Activated CD8-positive, alpha-beta memory T cell treated with anti-CD3 and anti-CD28 coated beads for 24 hours (primary cell): ENCODE results near the gene RGS3.

Experiments
- DNase-seq: peaks from one replicate; pipeline ENCODE4 v3.0.0-alpha.2; 2020

The RGS3 gene

DNA sequence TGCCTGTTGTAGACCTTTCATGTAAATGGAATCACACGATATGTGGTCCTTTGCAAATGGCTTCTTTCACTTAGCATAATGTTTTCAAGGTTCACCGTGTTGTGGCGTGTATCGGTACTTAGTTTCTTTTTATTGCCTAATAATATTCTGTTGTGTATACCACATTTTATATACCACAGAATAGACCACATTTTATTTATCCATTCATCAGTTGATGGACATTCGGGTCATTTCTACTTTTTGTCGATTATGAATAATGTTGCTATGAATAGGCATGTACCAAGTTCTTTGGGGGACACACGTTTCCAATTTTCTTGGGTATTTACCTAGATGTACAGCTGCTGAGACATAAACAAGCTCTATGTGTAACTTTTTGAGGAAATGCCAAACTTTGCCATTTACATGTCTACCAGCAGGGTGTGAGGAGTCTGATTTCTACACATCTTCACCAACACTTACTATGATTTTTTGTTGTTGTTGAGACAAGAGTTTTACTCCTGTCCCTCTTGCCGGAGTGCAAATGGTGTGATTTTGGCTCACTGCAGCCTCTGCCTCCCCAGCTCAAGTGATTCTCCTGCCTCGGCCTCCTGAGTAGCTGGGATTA is 144.7 kb downstream of the RGS3 start:
- no peak for DNase-seq

- no peak for DNase-seq
These were observed 146.2 kb downstream of the RGS3 start for GRCh38 chr9:113609562-113610318.

- DNase-seq: no peak
These were observed 148.1 kb downstream of the RGS3 start for GRCh38 chr9:113611461-113612215.

GRCh38 chr9:113612216-113612747 is 148.8 kb downstream of the RGS3 start:
- no peak for DNase-seq

GRCh38 chr9:113612828-113613227 is 149.3 kb downstream of the RGS3 start:
- no peak for DNase-seq

DNA sequence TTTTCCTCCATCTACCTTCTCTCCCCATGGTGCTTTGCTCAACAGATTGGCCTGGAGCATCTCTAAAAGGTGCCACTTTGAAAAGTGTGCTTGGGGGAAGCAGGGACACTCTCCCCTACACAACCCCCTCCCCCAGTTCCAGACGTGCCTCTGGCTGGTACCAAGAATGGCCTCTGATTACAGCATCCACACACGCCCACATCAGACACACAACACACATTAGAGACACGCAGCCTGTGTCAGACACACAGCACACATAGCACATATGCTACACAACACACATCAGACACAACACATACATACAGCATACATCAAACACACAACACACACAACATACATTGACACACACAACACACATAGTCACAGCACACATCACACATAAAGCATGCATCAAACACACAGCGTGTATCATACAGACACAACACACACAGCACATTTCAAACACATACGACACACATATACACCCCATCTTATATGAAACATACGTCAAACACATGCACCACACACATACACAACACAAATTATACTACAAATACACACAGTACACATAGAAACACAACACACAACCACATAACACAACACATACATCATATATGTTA is 150.4 kb downstream of the RGS3 start:
- no peak for DNase-seq

DNA sequence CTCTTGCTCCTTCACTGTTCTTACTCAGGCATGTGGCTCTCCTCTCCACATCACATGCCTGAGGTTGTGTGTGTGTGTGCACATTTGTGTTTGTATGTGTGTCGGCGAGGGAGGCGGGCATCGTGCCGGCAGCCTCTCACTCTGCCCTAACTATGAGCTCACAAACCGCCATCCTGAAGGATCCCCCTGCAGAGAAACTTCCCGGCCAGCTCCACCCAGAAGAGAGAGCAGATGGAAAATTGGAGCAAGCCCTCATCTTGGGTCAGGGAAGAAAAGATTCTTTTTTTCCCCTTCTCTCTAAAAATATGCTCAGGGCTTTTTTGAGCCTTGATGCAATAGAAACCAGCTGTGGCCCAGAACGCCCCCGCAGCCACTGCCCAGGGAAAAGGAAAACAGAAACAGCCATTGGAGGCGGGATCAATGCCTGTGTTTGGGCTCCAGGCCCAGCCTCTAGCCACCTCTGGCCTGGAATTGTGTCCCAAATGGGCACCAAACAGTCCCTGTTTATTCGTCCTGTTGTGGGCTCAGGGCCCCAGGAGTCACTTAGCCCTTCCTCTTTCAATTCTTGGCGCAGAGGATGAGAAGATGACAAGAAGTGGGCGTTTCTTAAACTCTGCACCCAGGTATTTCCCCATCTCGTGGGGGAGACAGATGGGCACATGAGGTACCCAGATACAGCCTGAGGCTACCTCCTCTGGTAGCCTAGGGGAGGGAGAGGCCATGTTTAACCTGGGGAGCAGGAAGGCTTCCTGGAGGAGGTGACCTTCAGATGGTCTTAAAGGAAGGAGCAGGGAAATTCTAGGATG is 151.5 kb downstream of the RGS3 start:
- DNase-seq: no peak

DNA sequence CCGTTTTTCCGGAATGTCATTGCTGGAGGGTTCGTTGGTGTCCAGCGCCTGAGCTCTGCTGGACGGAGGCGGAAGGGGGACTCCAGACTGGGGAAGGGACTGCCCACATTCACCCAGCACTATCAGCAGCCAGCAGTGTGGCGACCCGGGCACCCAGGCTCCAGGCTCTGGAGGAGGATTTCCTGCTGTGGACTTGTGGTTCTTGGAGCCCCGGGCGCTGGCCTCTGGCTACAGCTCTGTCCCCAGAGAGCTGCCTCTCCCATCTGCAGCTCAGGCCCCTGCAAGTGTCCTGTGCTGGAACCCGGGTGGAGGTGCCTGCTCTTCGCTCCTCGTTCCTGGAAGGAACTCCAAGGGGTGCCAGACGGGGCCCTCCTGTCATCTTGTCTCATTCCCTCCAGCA is 152.6 kb downstream of the RGS3 start:
- DNase-seq: no peak

GRCh38 chr9:113616621-113617496 is 153.3 kb downstream of the RGS3 start:
- no peak for DNase-seq

GRCh38 chr9:113617550-113617949 is 154.0 kb downstream of the RGS3 start:
- no peak for DNase-seq

DNA sequence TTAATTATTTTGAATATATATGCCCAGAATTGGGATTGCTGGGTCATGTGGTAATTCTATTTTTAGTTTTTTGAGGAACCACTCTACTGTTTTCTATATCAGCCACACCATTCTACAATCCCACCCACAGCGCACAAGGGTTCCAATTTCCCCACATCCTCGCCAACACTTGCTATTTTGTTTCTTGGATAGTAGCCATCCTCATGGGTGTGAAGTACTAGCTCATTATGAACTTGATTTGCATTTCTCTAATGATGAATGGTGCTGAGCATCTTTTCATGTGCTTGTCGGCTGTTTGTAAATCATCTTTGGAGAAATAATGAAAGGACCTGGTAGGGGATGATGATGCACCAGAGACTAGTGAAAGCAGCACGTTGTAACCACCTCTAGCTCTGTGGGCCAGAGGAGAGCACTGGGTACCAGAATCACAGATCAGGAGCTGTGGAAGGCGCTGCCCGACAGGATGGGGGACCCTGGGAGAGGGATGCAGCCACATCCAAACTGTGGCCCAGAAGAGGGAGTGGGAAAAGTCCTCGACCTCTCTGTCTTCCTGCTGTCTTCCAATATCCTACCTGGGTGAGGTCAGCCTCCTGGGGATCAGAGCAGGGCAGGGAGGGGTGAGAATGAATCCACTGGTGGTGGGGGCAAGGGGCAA is 155.4 kb downstream of the RGS3 start:
- DNase-seq: peak; percentile 40

DNA sequence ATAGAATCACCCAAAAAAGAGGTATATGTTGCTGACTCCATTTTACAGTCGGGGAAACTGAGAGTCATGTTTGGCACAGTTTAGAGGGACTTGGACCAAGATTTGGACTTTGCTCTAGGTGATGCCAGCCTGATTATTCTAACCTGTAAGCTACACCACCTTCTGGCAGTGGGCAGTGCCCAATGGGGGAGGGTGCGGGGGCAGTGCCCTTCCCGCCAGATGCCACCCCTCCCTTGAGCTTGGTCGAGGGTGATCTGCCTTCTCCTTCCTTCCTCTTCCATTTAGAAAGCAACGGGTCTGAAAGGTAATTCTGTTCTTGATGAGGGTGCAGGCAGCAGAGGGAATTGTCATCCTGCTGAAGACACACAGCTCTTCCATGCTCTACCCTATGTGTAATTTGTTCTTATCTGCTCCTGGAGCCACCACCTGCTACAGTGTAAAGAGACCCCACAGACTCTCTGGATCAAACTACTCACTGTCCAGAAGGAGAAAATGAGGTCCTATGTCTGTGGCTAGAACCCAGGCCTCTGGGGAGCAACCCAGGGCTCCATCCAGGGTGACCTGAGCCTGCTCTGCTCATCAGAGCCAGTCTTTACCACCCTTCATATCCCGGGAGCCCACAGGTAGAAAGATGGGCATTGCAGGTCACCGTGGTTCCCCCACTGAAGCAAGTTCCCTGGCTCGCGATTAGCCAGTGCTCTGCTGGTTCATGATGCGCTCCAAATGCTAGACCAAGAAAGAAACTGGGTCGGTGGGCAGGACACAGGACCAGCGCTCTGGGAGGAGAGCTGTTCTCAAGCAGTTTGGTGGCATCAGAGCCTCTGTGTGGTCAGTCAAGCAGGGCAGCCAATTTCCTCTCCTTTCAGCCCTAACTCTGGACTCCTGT is 156.2 kb downstream of the RGS3 start:
- peak; percentile 30 for DNase-seq

- DNase-seq: peak; percentile 50
These were observed 157.0 kb downstream of the RGS3 start for GRCh38 chr9:113620377-113621161.

DNA sequence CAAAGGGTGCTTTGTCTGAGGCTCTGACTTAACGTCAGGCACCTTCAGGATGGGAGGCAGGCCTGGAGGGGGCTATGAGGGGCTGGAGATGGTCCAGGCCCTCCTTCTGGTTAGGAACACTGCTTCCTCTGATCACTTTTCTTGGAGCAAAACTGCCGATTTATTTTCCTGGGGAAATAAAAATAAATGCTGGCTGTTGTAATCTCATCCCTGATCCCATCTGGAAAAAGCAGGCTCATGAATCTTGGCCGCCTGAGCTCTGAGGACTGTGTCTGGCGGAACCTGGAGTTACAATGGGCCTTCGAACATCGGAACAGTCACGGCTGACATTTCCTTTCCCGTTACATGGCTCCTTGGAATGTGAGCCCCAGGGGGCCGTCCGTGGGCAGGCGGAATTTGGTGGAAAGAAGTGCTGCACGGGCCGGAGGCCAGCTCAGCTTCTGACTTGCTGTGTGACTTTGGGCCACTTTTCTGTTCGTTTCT is 157.8 kb downstream of the RGS3 start:
- DNase-seq: peak; percentile 37

GRCh38 chr9:113621980-113622379 is 158.5 kb downstream of the RGS3 start:
- no peak for DNase-seq

GRCh38 chr9:113622600-113623400 is 159.3 kb downstream of the RGS3 start:
- DNase-seq: peak; percentile 58

- peak; percentile 37 for DNase-seq
These were observed 160.4 kb downstream of the RGS3 start for GRCh38 chr9:113623851-113624485.
